CD4-positive, alpha-beta T cell treated with Interleukin-10 for 1 hour (primary cell): ENCODE data around the gene PRDM16.

ENCODE experiments used
- DNase-seq: peaks from one replicate; pipeline ENCODE4 v3.0.0-alpha.2; 2020

Gene PRDM16

GRCh38 chr1:3192361-3192760, 123.4 kb downstream of the PRDM16 start:
- DNase-seq = no peak

- no peak for DNase-seq
These were observed 123.8 kb downstream of the PRDM16 start for GRCh38 chr1:3192825-3193224.

- no peak for DNase-seq
These were observed 124.8 kb downstream of the PRDM16 start for GRCh38 chr1:3193811-3194210.

- DNase-seq = no peak
These were observed 125.9 kb downstream of the PRDM16 start for GRCh38 chr1:3194760-3195479.

GRCh38 chr1:3195480-3195815, 126.4 kb downstream of the PRDM16 start:
- DNase-seq = no peak

GRCh38 chr1:3195966-3196515, 127.0 kb downstream of the PRDM16 start:
- DNase-seq = no peak

GRCh38 chr1:3196577-3197245, 127.7 kb downstream of the PRDM16 start:
- no peak for DNase-seq

GRCh38 chr1:3197781-3198316, 128.8 kb downstream of the PRDM16 start:
- DNase-seq = no peak

GRCh38 chr1:3198371-3199271, 129.6 kb downstream of the PRDM16 start:
- no peak for DNase-seq

GRCh38 chr1:3204725-3205124, 135.7 kb downstream of the PRDM16 start:
- DNase-seq = no peak

- no peak for DNase-seq
These were observed 136.8 kb downstream of the PRDM16 start for GRCh38 chr1:3205815-3206214.

- no peak for DNase-seq
These were observed 137.7 kb downstream of the PRDM16 start for GRCh38 chr1:3206696-3207095.

GRCh38 chr1:3207217-3207848, 138.3 kb downstream of the PRDM16 start:
- no peak for DNase-seq

GRCh38 chr1:3208819-3209200, 139.8 kb downstream of the PRDM16 start:
- no peak for DNase-seq

- DNase-seq = no peak
These were observed 140.2 kb downstream of the PRDM16 start for GRCh38 chr1:3209201-3209600.

GRCh38 chr1:3211582-3212375, 142.8 kb downstream of the PRDM16 start:
- DNase-seq = no peak

- DNase-seq = no peak
These were observed 143.7 kb downstream of the PRDM16 start for GRCh38 chr1:3212453-3213355.

- no peak for DNase-seq
These were observed 144.7 kb downstream of the PRDM16 start for GRCh38 chr1:3213730-3214129.

GRCh38 chr1:3215198-3216014, 146.4 kb downstream of the PRDM16 start:
- DNase-seq = no peak

GRCh38 chr1:3216015-3216391, 147.0 kb downstream of the PRDM16 start:
- DNase-seq = no peak
